ENCODE results near the gene BTG2.
"Not testable (repeated sequence)": the region's sequence is repeated elsewhere in the genome, so short reads cannot be mapped to it uniquely, and the experiment has no call there.

Gene BTG2

DNA sequence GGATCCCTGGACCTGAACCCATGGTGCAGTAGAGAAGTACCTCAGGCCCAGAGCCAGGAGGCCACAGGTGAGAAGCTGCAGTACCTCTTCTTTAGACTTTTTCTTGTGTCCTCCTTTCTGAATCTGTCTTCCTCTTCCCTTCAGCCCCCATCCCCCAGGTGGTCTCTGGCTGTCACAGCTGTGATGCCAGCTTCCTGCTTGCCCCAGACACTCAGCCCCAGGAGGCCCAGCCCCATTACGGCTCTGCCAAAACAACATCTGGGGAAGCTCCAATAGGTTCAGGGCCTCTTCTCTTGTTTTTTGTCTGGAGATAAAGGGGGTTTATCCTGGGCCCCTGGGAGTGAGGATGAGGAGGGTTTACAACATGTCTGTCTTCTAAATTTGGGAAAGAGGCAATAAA, 9.5 kb upstream of the BTG2 start:
- no peak for DNase-seq (ENCODE audit: low spot score)

DNA sequence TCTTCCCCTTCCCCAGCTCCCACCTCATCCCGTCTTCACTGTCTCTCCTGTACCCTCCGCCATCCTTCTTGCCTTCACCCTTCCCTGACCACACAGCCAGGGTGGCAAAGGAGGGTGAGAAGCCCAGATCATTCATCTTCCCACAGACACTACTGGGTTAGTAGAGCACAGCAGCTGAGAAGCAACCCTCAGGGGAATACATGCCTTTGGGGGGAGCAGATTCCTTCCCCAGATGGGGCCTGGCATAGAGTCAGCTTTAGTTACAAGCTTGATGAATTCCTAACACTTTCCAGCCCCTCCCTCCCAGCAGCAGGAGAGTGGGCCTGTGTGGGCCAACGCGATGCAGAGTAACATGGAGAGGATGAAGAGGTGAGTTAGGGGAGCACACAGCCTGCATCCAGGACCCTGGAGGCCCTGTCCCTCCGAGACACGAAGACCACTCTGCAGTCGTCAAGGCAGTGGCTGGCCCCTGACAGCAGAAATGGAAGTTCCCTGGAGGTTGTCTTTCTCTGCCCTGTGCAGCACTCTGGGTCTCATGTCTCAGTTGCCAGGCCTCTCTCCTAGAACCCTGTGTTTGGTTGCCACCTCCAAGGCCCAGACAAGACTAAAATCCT, 8.8 kb upstream of the BTG2 start:
- no peak for DNase-seq (ENCODE audit: low spot score)

DNA sequence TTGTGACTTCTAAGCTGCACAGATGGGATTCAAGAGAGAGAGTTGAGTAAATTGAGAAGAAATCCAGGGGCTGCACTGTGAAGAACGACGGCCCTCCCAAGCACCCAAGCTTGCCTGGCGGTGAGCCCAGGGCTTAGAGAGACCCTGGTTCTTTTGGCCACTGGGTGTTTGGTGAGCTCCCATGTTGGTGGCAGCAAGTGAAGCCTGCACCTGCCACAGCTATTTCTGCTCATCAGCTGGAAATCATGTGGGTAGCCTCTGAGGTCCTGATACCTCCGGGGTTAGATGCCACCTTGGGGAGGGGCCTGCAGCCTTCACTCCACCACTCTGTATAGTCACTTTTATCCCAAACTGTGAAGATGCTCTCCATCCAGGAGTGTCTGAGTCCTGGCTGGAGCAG, 6.2 kb upstream of the BTG2 start:
- DNase-seq (ENCODE audit: low spot score), result no peak

DNA sequence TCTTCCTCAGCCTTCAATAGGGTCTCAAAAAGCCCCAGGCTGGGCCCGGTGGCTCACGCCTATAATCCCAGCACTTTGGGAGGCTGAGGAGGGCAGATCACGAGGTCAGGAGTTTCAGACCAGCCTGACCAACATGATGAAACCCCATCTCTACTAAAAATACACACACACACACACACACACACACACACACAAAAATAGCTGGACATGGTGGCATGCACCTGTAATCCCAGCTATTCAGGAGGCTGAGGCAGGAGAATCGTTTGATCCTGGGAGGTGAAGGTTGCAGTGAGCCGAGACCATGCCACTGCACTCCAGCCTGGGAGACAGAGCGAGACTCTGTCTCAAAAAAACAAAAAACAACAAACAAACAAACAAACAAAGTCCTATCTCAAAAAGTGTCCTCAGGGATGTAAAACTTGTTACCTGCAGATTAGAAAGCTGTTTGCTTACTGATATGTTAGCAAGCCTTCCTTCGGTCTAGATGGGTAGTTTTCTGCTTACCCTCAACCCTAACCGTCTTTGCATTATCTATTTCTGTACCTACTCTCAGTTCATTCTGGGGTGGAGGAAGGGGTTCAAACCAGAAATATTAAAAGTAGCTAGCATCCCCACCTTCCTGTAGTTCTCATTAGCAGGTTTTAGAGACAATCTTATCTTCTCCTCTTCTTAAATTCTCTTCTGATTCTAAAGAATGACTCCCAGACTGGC, 5.4 kb upstream of the BTG2 start:
- not testable (repeated sequence) for DNase-seq (ENCODE audit: low spot score)

DNA sequence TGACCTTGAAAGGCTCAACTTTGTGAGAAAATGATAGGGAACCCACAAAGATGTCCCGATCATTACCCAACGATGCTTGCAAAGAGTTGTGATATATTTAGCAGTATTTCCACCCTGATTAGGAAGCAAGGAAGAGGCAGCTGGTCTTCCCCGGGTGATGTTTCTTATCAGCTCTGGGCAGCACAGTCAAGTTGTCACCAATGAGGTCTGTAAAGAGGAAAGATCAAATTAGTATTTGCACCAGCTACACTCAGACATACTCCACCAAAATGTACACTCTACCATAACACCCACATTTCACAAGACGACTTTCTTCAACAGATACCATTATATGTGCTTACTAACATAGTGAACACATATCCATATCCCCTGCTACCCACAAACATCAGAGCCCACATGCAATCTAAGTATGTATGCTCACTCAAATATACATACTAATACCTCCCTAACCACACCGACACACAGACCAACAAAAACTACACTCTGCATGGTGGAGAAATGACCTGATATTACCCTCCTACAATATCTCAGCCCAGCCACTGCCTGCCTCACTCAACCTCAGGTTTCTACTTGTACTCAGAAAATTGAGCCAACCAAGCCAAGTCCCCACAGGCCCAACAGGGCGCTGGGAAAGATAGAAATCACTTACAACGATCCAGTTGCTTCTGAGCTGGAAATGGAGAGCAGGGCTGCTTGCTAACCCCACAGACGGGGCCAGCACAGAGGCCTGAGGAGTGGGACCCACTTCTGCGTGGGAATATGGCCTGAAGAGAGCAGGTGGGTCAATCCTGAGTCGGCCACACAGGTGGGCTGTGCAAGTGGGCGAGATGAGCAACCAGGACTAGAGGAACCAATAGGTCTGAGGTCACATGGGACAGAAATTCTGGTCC, 4.6 kb upstream of the BTG2 start:
- DNase-seq (ENCODE audit: low spot score), result no peak

DNA sequence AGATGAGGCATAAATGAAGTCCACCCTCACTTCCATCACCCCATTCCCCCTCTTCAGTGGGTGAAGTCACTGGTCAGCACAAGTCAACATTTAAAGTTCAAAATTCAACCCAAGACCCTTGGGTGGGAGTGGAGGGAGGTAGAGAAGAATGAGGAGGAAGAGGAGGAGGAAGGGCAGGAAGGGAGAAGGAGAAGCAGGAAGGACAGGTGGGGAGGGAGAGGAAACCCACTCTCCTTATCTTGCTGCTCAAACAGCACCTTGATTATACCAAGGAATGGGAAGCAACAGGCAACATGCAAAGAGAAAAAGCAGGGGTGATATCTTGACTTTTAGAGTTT, 4.0 kb upstream of the BTG2 start:
- no peak for DNase-seq (ENCODE audit: low spot score)

DNA sequence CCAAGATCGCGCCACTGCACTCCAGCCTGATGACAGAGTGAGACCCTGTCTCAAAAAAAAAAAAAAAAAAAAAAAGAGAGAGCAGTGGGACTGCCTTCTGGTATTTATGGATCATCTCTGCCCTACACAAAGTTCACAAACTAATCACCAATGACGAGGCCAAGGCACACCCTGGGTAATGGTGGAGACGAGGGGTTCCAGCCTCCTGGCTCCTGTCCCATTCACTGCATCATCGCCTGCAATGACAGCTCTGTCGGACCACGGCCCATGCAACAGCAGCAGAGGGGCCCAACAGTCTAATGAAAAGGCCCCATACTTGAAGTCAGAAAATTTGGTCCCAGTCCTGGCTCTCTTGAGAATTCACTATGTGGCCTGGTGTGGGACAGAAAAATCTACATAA, 2.9 kb upstream of the BTG2 start:
- no peak for DNase-seq (ENCODE audit: low spot score)

DNA sequence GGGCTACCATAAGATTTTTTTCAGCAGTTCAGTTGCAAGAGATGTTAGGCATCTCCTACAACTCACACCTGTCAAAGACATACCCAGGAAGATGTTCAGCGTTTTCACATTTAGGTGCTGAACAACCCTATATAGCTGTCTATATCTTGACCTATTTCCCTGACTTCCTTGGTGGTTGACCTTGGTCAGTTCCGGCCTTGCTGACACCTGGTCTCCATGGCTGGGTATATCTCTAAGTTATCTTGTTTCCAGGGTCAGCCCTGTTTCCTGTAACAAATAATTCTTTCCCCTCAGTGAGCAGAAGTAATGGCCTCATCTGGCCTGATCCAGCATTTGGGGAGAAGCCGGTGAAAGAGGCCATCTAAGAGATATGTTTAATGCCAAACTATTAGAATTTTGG, 2.4 kb upstream of the BTG2 start:
- no peak for DNase-seq (ENCODE audit: low spot score)

DNA sequence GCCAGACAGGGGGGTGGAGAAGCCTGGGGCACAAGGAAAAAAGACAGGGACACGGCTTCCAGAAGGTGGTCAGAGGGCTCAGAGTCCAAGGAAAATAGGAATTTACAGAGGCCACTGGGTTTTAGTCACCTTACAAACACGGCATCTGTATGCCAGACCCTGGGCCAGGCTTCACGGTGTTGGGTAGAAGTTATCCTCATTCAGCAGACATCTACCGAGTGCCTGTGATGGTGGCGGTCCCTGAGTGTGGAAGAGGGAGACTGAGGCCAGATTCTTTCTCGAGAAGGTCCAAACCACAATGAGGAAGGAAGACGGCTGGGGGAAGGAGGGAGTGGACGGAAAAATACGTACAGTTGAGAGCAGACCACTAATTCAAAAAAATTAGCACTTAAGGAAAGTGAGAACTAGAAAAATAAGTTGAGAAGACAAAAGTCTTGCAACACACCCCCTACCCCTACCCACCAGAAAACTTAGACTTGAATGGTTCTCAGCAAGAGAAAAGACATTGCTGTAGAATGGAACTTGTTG, 864 bp upstream of the BTG2 start:
- no peak for DNase-seq (ENCODE audit: low spot score)

DNA sequence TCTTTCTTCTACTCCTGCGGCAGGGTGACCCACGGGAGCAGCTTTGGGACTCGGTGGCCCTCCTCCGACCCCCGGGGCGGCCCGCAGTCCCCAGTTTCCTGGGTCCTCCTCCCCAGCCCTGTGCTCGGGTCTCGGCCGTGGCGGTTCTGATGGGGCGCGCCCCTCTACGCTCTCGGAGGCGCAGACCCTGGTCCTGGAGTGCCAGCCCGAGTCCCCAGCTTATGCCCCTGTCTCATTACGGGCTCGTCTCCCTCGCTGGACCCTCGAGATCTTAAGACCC, 430 bp downstream of the BTG2 start:
- no peak for DNase-seq (ENCODE audit: low spot score)

DNA sequence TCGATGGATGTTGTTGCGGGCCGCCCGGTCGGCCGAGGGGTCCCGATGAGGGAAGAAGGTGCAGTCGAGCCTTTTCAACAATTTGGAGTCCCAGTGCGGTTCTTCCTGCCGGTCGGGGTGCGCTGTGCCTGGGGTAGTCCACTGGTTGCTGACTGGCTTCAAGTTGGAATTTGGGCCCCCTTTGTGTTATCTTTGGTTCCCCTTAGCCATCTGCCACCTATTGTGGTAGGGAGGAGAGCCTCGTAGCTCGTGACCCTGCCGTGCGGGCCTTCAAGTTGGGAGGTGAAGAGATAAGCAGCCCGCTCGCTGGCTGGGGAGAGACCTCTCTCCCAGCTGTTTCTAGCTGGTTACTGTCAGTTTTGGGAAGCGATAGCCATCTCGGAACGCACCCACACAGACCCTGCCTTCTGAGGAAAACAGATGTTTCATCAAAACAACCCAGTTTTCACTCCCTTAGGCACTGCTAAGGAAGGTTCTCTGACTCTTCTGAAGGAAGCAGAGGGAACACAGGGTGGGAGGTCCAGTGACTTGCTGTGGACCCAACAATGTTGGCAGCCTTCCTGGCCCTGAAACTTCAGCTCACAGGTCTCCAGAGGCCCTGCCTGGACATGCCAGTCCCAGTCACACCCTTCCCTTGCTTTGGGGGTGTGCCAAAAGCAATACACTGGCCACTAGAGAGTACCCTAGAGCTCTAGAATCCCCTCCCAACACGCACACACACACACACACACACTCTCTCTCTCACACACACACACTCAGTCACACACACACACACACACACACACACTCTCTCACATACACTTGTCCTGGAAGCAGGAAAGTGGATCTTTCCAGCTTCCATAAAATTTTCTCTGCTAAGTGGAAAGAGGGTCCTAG, 1.0 kb downstream of the BTG2 start:
- peak; percentile 83 for DNase-seq (ENCODE audit: low spot score)

DNA sequence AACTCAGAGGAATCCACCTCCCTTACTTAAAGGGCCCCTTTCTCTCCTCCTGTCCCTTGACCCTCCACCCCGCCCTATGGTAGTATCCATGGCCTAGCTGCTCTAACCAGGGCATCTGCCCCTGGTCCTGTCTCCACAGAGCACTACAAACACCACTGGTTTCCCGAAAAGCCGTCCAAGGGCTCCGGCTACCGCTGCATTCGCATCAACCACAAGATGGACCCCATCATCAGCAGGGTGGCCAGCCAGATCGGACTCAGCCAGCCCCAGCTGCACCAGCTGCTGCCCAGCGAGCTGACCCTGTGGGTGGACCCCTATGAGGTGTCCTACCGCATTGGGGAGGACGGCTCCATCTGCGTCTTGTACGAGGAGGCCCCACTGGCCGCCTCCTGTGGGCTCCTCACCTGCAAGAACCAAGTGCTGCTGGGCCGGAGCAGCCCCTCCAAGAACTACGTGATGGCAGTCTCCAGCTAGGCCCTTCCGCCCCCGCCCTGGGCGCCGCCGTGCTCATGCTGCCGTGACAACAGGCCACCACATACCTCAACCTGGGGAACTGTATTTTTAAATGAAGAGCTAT, 1.7 kb downstream of the BTG2 start:
- DNase-seq (ENCODE audit: low spot score), result no peak

DNA sequence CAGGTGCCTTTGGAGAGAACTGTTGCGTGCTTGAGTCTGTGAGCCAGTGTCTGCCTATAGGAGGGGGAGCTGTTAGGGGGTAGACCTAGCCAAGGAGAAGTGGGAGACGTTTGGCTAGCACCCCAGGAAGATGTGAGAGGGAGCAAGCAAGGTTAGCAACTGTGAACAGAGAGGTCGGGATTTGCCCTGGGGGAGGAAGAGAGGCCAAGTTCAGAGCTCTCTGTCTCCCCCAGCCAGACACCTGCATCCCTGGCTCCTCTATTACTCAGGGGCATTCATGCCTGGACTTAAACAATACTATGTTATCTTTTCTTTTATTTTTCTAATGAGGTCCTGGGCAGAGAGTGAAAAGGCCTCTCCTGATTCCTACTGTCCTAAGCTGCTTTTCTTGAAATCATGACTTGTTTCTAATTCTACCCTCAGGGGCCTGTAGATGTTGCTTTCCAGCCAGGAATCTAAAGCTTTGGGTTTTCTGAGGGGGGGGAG, 2.4 kb downstream of the BTG2 start:
- DNase-seq (ENCODE audit: low spot score), result no peak

DNA sequence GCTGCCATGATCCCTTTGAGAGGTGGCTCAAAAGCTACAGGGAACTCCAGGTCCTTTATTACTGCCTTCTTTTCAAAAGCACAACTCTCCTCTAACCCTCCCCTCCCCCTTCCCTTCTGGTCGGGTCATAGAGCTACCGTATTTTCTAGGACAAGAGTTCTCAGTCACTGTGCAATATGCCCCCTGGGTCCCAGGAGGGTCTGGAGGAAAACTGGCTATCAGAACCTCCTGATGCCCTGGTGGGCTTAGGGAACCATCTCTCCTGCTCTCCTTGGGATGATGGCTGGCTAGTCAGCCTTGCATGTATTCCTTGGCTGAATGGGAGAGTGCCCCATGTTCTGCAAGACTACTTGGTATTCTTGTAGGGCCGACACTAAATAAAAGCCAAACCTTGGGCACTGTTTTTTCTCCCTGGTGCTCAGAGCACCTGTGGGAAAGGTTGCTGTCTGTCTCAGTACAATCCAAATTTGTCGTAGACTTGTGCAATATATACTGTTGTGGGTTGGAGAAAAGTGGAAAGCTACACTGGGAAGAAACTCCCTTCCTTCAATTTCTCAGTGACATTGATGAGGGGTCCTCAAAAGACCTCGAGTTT, 3.1 kb downstream of the BTG2 start:
- DNase-seq (ENCODE audit: low spot score), result no peak

DNA sequence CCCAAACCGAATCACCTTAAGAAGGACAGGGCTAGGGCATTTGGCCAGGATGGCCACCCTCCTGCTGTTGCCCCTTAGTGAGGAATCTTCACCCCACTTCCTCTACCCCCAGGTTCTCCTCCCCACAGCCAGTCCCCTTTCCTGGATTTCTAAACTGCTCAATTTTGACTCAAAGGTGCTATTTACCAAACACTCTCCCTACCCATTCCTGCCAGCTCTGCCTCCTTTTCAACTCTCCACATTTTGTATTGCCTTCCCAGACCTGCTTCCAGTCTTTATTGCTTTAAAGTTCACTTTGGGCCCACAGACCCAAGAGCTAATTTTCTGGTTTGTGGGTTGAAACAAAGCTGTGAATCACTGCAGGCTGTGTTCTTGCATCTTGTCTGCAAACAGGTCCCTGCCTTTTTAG, 3.6 kb downstream of the BTG2 start:
- no peak for DNase-seq (ENCODE audit: low spot score)

DNA sequence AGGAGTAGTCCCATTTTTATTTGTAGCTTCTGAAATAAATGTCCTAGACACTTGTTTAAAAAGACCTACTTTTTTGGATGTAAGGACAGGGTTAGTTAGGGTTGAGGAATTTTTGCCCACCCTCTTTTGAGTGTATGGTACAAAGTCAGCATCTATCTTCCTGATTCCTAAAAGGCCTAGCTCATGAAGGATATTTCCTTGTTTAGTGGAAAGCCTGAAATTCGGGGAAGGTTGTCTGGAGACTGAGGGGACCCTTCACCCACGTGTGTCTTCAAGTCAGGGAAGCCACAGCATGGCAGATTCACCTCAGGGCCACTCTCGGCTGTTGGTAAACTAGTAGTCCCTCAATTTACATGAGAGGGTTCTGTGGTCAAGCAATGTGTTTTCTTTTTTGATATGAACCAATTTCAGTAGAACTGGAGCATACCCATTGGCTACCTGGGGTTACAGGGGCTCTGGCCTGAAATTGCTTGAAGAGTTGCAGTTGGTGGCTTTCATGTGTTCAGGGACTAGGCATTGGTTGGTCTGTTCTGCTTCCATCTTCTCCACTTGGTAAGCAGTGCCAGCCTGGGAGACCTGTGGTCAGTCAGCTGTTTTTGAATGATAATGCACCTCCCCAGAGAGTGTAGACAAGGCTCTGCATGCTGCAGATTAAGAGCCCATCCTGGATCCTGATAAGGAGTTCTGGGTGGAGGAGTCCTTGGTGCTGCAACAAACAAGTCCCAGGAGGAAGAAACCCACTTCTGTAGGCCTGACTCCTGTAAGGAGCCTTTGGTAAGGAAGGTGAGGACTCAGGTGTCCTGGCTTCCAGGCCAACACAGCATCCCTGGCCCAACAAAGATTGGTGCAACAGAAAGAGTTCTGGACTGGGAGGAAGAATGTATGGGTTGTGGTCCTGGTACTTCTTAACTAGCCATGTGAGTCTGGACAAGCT, 6.3 kb downstream of the BTG2 start:
- no peak for DNase-seq (ENCODE audit: low spot score)

DNA sequence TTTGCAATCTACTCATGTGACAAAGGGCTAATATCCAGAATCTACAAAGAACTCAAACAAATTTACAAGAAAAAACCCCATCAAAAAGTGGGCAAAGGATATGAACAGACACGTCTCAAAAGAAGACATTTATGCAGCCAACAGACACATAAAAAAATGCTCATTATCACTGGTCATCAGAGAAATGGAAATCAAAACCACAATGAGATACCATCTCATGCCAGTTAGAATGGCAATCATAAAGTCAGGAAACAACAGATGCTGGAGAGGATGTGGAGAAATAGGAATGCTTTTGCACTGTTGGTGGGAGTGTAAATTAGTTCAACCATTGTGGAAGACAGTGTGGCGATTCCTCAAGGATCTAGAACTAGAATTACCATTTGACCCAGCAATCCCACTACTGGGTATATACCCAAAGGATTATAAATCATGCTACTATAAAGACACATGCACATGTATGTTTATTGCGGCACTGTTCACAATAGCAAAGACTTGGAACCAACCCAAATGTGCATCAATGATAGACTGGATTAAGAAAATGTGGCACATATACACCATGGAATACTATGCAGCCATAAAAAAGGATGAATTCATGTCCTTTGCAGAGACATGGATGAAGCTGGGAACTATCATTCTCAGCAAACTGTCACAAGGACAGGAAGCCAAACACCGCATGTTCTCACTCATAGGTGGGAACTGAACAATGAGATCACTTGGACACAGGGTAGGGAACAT, 8.9 kb downstream of the BTG2 start:
- not testable (repeated sequence) for DNase-seq (ENCODE audit: low spot score)

DNA sequence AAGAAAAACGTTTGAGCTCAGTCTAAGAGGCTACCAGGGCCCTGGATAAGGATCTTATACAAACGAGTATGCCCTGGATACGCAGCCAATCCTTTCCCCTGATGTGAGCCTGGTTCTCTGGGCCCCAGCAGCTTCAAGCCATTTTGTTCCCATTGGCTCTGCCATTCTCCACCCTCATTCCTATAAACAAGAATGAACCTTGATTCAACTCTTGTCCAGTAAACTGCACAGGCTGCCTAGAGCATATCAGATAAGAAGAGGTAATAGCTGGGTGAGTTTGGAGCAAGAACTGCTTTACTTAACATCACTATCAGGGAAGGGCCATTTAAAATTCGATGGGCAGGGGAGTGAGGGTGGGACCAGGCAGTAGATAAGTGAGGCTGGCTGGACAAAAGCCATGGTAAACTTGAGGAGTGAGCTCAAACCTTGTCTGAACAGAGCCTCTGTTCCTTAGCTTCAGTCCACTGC, 11.3 kb downstream of the BTG2 start:
- no peak for DNase-seq (ENCODE audit: low spot score)
